Measurements from ENCODE around the gene ASNSD1.

Gene ASNSD1

DNA sequence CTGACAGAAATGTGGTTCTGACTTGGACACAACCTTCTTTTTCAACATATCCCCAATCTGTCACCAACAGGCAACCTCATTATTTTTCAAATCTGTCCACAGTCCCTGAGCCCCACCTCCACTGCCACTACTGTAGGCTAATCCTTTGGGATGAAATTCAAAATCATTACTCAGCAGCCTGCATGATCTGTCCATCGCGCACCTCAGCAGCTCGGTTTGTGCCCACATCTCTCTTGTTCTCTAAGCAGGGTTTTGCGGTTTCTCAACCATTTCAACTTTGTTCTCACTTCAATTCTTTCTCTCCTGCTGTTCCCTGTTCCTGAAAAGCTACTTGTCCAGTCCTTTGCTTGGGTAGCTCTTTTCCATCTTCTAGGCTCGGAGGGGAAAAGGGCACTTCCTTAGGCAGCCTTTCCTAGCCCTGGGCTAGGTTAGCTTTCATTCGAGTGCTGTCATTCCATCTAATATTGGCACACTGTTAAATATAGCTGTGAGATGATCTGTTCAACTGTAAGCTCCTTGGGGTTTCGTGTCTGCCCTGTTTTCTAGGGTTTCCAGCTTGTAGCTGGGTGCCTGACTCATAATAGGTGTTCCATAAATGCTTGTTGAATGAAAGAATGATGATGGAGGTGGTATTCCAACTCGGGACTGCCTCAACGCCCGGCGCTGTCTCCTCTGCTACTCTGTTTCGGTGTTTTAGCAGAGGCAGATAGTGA lies 12.6 kb downstream of the ASNSD1 start:
- Histone ChIP-seq H3K9ac (ENCODE audit: low read depth, low read length, poor library complexity, severe bottlenecking) (no peak overlapping the region), H3K27me3 (ENCODE audit: insufficient read depth, low read length, poor library complexity, severe bottlenecking) (no peaks in the 10 kb centered on the region), H3K4me2 (ENCODE audit: low read depth, low read length, poor library complexity, severe bottlenecking) (no peak overlapping the region), H3K79me2 (ENCODE audit: insufficient read depth, low read length) (0 out of 2 replicates have a peak, but pooled peaks cover under 1% of the 10 kb centered on the region), H2AFZ (ENCODE audit: low read length) (no peak overlapping the region), H4K20me1 (ENCODE audit: insufficient read depth, low read length, poor library complexity, severe bottlenecking) (no peaks in the 10 kb centered on the region), H3K4me3 (ENCODE audit: low read length, poor library complexity, severe bottlenecking) (no peak overlapping the region), H3F3A (ENCODE audit: low read depth) (no peaks in the 10 kb centered on the region), H3K9me2 (replicated peaks; ENCODE audit: low read depth, low read length) (no peaks in the 10 kb centered on the region), H3K4me1 (ENCODE audit: insufficient read depth, low read length, poor library complexity, severe bottlenecking) (no peaks in the 10 kb centered on the region), H3K36me3 (ENCODE audit: insufficient read depth, low read length) (peaks cover 22% of the 10 kb centered on the region), H3K9me3 (ENCODE audit: insufficient read depth, low read depth, low read length) (no peaks in the 10 kb centered on the region)
- TF ChIP-seq, protein P1, sequence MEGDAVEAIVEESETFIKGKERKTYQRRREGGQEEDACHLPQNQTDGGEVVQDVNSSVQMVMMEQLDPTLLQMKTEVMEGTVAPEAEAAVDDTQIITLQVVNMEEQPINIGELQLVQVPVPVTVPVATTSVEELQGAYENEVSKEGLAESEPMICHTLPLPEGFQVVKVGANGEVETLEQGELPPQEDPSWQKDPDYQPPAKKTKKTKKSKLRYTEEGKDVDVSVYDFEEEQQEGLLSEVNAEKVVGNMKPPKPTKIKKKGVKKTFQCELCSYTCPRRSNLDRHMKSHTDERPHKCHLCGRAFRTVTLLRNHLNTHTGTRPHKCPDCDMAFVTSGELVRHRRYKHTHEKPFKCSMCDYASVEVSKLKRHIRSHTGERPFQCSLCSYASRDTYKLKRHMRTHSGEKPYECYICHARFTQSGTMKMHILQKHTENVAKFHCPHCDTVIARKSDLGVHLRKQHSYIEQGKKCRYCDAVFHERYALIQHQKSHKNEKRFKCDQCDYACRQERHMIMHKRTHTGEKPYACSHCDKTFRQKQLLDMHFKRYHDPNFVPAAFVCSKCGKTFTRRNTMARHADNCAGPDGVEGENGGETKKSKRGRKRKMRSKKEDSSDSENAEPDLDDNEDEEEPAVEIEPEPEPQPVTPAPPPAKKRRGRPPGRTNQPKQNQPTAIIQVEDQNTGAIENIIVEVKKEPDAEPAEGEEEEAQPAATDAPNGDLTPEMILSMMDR (conservative IDR thresholded peaks at IDR 0.05; ENCODE audit: low read length): no peak
- no peak for TF ChIP-seq EZH2phosphoT487 (IDR thresholded peaks at IDR 0.05; ENCODE audit: borderline replicate concordance)

DNA sequence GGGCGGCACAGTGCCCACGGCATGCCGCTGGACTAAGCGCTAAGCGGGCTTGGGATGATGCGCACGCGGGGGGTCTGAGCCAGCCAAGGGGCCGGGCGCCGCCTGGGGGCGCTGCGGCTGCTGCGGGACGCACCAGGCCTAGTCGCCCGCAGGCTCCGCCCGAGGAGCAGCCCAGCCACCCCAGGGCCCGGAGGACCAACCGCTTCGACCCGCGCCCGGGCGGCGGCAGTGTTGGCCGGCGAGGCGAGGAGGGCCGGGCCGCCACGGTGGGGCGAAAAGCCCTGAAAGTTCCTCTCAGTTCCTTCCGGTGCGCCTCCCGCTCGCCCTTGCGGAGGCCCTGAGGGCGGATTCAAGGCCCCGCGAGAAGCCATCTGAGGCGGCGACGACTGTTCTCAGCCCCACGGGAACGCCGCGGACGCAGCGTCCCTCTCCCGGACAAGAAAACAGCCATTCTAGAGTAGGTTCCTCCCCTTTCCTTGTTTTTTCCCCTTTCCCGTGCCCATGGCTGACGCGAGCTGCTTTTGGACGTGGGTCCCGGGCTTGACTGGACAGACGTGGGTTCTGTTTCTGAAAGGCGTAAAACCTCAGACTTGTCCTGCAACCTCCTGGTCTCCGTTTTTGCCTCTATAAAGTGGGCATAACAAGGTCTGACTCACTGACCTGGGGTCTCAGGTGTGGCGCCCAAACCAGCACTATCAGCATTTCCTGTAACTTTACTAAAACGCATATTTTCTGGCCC lies 13.3 kb downstream of the ASNSD1 start, which contains the start of gene ANKAR:
ANKAR (plus strand) TSS at position 297 of the 739 bp plus-strand sequence. CDS start 1,821 bp downstream, outside the sequence.
- Histone ChIP-seq H3K9ac (ENCODE audit: low read depth, low read length, poor library complexity, severe bottlenecking) (no peak within 1 kb of the TSS), H2AFZ (ENCODE audit: low read length) (no peak within 1 kb of the TSS), H3K79me2 (ENCODE audit: insufficient read depth, low read length) (no peaks in the 10 kb centered on the region), H4K20me1 (ENCODE audit: insufficient read depth, low read length, poor library complexity, severe bottlenecking) (no peaks in the 10 kb centered on the region), H3K4me3 (ENCODE audit: low read length, poor library complexity, severe bottlenecking) (no peak within 1 kb of the TSS), H3K4me1 (ENCODE audit: insufficient read depth, low read length, poor library complexity, severe bottlenecking) (no peaks in the 10 kb centered on the region), H3K27me3 (ENCODE audit: insufficient read depth, low read length, poor library complexity, severe bottlenecking) (no peaks in the 10 kb centered on the region), H3K9me3 (ENCODE audit: insufficient read depth, low read depth, low read length) (no peaks in the 10 kb centered on the region), H3K36me3 (ENCODE audit: insufficient read depth, low read length) (peaks cover 18% of the 10 kb centered on the region), H3K9me2 (replicated peaks; ENCODE audit: low read depth, low read length) (no peaks in the 10 kb centered on the region), H3K4me2 (ENCODE audit: low read depth, low read length, poor library complexity, severe bottlenecking) (no peak within 1 kb of the TSS), H3F3A (ENCODE audit: low read depth) (no peaks in the 10 kb centered on the region)
- TF ChIP-seq, protein P1 (conservative IDR thresholded peaks at IDR 0.05; ENCODE audit: low read length): no peak
- TF ChIP-seq EZH2phosphoT487 (IDR thresholded peaks at IDR 0.05; ENCODE audit: borderline replicate concordance): no peak

GRCh38 chr2:189676471-189676870 lies 15.2 kb downstream of the ASNSD1 start:
- no peaks in the 10 kb centered on the region for H4K20me1 ChIP-seq (ENCODE audit: insufficient read depth, low read length, poor library complexity, severe bottlenecking)
- TF ChIP-seq, protein P1 (conservative IDR thresholded peaks at IDR 0.05; ENCODE audit: low read length): no peak
- TF ChIP-seq EZH2phosphoT487 (IDR thresholded peaks at IDR 0.05; ENCODE audit: borderline replicate concordance): no peak
- no peak overlapping the region for H2AFZ ChIP-seq (ENCODE audit: low read length)
- no peaks in the 10 kb centered on the region for H3K4me1 ChIP-seq (ENCODE audit: insufficient read depth, low read length, poor library complexity, severe bottlenecking)
- peaks cover 9% of the 10 kb centered on the region; the same call in 1 of the 2 replicates for H3K36me3 ChIP-seq (ENCODE audit: insufficient read depth, low read length)
- no peaks in the 10 kb centered on the region for H3F3A ChIP-seq (ENCODE audit: low read depth)
- no peak overlapping the region for H3K4me3 ChIP-seq (ENCODE audit: low read length, poor library complexity, severe bottlenecking)
- no peaks in the 10 kb centered on the region for H3K9me2 ChIP-seq (replicated peaks; ENCODE audit: low read depth, low read length)
- no peak overlapping the region for H3K9ac ChIP-seq (ENCODE audit: low read depth, low read length, poor library complexity, severe bottlenecking)
- no peaks in the 10 kb centered on the region for H3K9me3 ChIP-seq (ENCODE audit: insufficient read depth, low read depth, low read length)
- H3K27me3 ChIP-seq (ENCODE audit: insufficient read depth, low read length, poor library complexity, severe bottlenecking): no peaks in the 10 kb centered on the region
- no peaks in the 10 kb centered on the region for H3K79me2 ChIP-seq (ENCODE audit: insufficient read depth, low read length)
- H3K4me2 ChIP-seq (ENCODE audit: low read depth, low read length, poor library complexity, severe bottlenecking): no peak overlapping the region

All from Loucy (cell line).